ENCODE measurements around the gene FOXB2.

FOXB2 gene

DNA sequence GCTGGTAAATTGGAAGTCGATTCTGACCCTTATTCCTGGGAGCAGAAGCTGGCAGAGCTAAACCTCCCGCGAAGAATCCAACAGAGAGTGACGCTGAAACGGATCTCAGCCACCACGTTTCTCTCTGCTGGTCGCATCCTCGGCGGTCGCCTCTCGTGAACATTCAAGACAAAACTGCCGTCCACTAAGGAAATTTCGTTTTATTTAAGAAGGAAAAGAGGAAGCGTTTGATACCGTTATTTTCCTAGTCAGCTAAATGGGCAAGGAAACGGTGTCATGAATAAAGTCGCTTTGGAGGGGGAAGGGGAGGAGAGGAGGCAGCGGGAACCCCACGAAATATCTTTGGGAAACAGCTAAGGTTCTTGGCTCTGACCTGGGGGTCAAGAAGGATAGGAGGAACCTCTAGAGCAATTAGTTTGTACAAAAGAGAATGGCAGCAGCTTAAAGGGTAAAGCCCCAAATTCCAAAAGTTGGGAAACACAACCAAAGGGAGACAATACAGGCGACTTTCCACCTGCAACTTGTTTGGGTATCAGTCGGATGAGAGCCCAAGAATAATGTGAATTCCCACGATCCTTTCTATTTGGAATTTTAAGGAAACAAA, 1.9 kb downstream of the FOXB2 start:
- H3K9me3 ChIP-seq (ENCODE audit: severe bottlenecking) = no peaks in the 10 kb centered on the region
- H3K27ac ChIP-seq = no peak overlapping the region
- DNase-seq = no peak
- no peaks in the 10 kb centered on the region for H3K36me3 ChIP-seq
- peaks cover 66% of the 10 kb centered on the region for H3K27me3 ChIP-seq (ENCODE audit: insufficient read depth, low read depth, severe bottlenecking)
- TF ChIP-seq, protein P1, sequence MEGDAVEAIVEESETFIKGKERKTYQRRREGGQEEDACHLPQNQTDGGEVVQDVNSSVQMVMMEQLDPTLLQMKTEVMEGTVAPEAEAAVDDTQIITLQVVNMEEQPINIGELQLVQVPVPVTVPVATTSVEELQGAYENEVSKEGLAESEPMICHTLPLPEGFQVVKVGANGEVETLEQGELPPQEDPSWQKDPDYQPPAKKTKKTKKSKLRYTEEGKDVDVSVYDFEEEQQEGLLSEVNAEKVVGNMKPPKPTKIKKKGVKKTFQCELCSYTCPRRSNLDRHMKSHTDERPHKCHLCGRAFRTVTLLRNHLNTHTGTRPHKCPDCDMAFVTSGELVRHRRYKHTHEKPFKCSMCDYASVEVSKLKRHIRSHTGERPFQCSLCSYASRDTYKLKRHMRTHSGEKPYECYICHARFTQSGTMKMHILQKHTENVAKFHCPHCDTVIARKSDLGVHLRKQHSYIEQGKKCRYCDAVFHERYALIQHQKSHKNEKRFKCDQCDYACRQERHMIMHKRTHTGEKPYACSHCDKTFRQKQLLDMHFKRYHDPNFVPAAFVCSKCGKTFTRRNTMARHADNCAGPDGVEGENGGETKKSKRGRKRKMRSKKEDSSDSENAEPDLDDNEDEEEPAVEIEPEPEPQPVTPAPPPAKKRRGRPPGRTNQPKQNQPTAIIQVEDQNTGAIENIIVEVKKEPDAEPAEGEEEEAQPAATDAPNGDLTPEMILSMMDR (IDR thresholded peaks at IDR 0.05; ENCODE audit: low read depth, low read length) = no peak
- H3K4me3 ChIP-seq (ENCODE audit: low read depth, low read length) = no peak overlapping the region

DNA sequence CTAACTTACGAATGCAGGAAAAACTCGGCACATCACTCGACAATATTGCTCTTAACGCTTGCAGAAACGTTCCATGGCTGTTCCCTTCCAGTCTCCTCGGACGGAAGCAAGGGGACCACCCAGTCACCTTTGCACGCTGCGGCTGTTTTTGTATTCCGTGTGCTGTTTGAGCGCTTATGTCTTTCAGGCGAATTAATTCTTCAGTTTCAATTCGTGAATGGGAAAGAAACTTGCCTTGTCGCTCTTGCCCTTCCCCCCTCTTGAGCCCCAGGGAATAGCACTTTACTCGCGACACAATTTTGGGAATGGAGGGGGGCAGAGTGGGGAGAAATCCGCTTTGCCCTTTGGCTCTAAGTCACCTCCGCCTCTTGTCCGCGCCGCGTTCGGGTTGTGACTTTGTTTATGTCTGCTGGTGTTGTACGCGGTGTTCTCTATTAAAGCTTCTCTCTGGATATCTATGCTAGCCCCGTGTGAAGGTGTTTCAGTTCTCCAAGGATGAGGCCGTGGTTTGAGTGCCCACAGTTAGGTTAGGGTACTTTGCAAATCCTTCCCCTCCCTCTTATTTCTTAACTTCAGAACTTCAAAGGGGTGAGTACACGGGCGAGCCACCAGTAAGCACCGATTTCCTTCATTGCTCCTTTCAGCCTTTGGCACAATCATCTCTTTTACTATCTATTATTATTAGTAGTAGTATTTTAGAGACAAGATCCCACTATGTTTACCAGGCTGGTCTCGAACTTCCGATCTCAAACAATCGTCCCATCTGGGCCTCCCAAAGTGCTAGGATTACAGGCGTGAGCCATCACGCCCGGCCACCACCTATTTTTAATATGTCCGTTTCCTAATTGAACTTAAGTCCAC, 2.7 kb downstream of the FOXB2 start:
- DNase-seq = no peak
- Histone ChIP-seq H3K9me3 (ENCODE audit: severe bottlenecking) (no peaks in the 10 kb centered on the region), H3K27ac (no peak overlapping the region), H3K4me3 (ENCODE audit: low read depth, low read length) (no peak overlapping the region), H3K36me3 (no peaks in the 10 kb centered on the region), H3K27me3 (ENCODE audit: insufficient read depth, low read depth, severe bottlenecking) (peaks cover 58% of the 10 kb centered on the region)
- TF ChIP-seq, protein P1 (IDR thresholded peaks at IDR 0.05; ENCODE audit: low read depth, low read length) = no peak

DNA sequence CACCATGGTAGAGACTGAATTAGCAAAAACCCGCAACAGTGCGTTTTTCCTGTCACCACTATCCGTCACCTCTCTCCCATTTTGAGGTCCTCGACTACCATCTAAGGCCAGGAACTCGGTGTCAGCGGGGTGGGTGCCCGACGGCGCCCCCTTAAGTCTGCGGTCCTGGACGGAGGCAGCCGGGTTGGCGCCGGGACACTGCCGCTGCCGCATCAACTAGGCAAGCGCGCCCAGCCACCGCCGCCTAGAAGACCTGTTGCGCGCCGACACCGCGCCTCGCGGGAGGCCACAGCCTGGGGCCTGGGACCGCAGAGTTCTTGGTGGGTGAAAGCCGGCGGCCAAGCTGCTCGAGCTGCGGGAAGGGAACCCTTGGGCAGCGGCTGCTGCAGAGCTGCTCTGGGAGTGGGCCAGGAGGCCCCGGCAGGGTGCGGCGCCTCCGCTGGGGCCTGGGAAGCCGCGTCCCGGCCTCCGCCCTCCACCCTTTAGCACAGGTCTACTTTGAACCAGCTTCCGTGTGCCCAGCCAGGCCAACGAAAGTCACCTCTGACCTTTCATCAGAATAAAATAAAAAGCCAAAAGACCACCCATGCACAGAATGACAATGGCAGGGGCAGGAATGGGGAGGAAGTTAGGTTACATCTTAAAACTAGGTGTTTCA, 3.5 kb downstream of the FOXB2 start:
- Histone ChIP-seq H3K4me3 (ENCODE audit: low read depth, low read length) (no peak overlapping the region), H3K27me3 (ENCODE audit: insufficient read depth, low read depth, severe bottlenecking) (peaks cover 51% of the 10 kb centered on the region), H3K27ac (no peak overlapping the region), H3K36me3 (no peaks in the 10 kb centered on the region), H3K9me3 (ENCODE audit: severe bottlenecking) (no peaks in the 10 kb centered on the region)
- DNase-seq = no peak
- TF ChIP-seq, protein P1 (IDR thresholded peaks at IDR 0.05; ENCODE audit: low read depth, low read length) = no peak

DNA sequence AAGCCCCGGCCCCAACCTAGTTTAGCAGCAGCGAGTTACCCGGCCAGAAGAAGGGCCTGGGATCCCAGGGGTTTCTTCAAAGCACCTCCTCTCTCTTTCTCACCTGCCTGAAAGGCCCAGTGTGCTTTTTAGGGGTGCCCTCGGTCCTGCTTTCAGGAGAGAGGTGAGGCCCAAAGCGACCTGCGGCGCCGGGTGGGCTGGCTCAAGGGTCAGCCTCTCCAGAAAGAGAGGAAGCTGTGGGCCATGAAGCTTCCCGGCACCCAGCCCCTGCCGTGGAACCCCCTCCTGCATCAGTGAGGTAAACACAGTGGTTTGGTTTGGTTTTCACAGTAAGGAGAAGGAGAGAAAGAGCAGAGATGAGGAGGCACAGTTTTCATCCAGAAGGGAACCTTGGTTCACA, 4.3 kb downstream of the FOXB2 start:
- TF ChIP-seq, protein P1 (IDR thresholded peaks at IDR 0.05; ENCODE audit: low read depth, low read length) = no peak
- no peaks in the 10 kb centered on the region for H3K36me3 ChIP-seq
- H3K4me3 ChIP-seq (ENCODE audit: low read depth, low read length) = no peak overlapping the region
- peaks cover 43% of the 10 kb centered on the region for H3K27me3 ChIP-seq (ENCODE audit: insufficient read depth, low read depth, severe bottlenecking)
- DNase-seq = no peak
- no peaks in the 10 kb centered on the region for H3K9me3 ChIP-seq (ENCODE audit: severe bottlenecking)
- no peak overlapping the region for H3K27ac ChIP-seq

DNA sequence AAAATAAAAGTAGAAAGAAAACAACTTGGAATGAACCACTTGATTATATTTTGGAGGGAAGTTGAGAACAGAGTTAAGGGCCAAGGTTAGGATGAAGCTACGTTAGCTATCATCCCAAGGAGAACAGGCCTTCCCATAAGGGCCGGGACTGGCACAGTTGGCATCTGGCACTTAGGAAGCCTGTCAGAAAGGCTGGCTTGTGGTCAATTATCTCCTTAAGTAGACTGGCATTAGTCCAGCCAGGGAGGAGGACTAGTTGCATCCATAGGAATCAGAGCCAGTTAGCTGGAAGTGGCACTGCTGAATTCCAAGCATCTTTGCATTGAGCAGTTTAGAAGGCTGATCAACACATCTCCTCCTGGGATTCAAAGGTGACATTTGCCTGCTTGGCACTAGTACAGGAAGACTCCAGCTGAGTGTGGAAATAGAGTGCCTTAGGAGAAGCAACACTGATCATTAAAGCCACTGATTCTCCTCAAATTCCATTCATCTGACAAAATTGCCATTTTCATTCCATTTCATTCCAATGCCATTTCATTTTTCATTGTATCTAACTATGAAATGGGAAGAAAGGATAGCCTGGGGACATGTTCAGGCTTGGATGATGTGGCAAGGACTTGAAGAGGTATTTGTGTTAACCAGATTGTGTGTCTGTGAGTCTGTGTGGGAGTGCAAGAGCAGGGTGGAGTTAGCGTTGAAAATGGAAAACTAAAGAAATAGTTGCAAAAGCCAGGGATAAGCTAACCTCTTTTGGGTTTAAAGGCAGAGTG, 5.5 kb downstream of the FOXB2 start:
- Histone ChIP-seq H3K4me3 (ENCODE audit: low read depth, low read length) (no peak overlapping the region), H3K36me3 (no peaks in the 10 kb centered on the region), H3K27me3 (ENCODE audit: insufficient read depth, low read depth, severe bottlenecking) (peaks cover 31% of the 10 kb centered on the region), H3K9me3 (ENCODE audit: severe bottlenecking) (no peaks in the 10 kb centered on the region), H3K27ac (no peak overlapping the region)
- TF ChIP-seq, protein P1 (IDR thresholded peaks at IDR 0.05; ENCODE audit: low read depth, low read length) = no peak
- no peak for DNase-seq
